ENCODE measurements around the gene ZMYND12. TPM values are rescaled to one million over a fixed set of nuclear protein-coding genes. Genes with fewer than 3 reads are reported as not detected.

Gene ZMYND12
- total RNA-seq, 4 donors from 2014 or later: 0.19 to 0.79 TPM; not detected in 2

GRCh38 chr1:42456754-42457089, 900 bp upstream of the ZMYND12 start:
- intact Hi-C loops (cut with DNase I): no loop called here
- Histone ChIP-seq H3K4me1 (peaks cover 13 to 25% (median 15%) of the 10 kb centered on the region in 3 donors), H3K27ac (peak overlapping the region; percentile 83 to 96 (median 94)), H3K27me3 (no peaks in the 10 kb centered on the region), H3K9me3 (no peaks in the 10 kb centered on the region), H3K36me3 (peaks cover 0 to 38% (median 0%) of the 10 kb centered on the region in 3 donors), H3K4me3 (peak overlapping the region; percentile 59 to 98 (median 96))
- WGBS, 2 donors: 0 to 5% methylated on average over 4 to 6 of the region's 23 CpGs
- TF ChIP-seq CTCF (IDR thresholded peaks at IDR 0.05): no peak
- TF ChIP-seq POLR2A (IDR thresholded peaks at IDR 0.05): no peak
- peak; percentile 7 for DNase-seq

DNA sequence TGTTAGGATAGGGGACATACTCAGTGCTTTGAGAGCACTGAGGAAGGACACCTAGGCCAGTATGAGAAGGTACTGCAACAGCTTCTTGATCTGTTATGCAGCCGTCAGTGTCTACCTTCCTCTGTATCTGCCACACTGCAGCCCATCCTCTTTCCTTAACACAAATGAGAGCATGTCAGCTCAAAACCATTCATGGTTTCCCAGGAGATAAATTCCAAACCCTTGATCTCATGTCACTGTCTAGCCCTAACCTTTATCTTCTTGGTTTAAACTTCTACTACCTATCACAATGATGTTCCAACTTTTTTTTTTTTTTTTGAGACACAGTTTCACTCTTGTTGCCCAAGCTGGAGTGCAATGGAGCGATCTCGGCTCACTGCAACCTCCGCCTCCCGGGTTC, 1.4 kb downstream of the ZMYND12 start:
- H3K4me3 ChIP-seq: no peak overlapping the region

GRCh38 chr1:42453386-42453785, 2.4 kb downstream of the ZMYND12 start:
- 58 to 70% methylated on average over 4 of the region's 4 CpGs for WGBS, 2 donors
- Histone ChIP-seq H3K4me1 (peaks cover 13 to 25% (median 15%) of the 10 kb centered on the region in 3 donors), H3K4me3 (no peak overlapping the region), H3K9me3 (no peaks in the 10 kb centered on the region), H3K27me3 (no peaks in the 10 kb centered on the region), H3K36me3 (peaks cover 0 to 9% (median 0%) of the 10 kb centered on the region in 3 donors), H3K27ac (no peak overlapping the region)
- no peak for DNase-seq
- intact Hi-C loops (cut with DNase I): no loop called here
- TF ChIP-seq CTCF (IDR thresholded peaks at IDR 0.05) (no peak), POLR2A (IDR thresholded peaks at IDR 0.05) (no peak)

More for the DNA sequence above, 1.4 kb downstream of the ZMYND12 start:
- H3K27me3 ChIP-seq: no peaks in the 10 kb centered on the region
- H3K4me1 ChIP-seq: peaks cover 13 to 25% (median 15%) of the 10 kb centered on the region in 3 donors
- WGBS, 2 donors: 91 to 99% methylated on average over 5 of the region's 5 CpGs
- no peak for TF ChIP-seq POLR2A (IDR thresholded peaks at IDR 0.05)
- TF ChIP-seq CTCF (IDR thresholded peaks at IDR 0.05): no peak
- no peak overlapping the region for H3K27ac ChIP-seq
- no peaks in the 10 kb centered on the region for H3K9me3 ChIP-seq
- peaks cover 0 to 19% (median 0%) of the 10 kb centered on the region in 3 donors for H3K36me3 ChIP-seq
- intact Hi-C loops (cut with DNase I): no loop called here
- DNase-seq: no peak

- intact Hi-C loops (cut with DNase I): no loop called here
- Histone ChIP-seq H3K9me3 (no peaks in the 10 kb centered on the region), H3K27ac (no peak overlapping the region), H3K4me1 (peaks cover 0 to under 1% (median 0%) of the 10 kb centered on the region in 3 donors), H3K36me3 (no peaks in the 10 kb centered on the region), H3K4me3 (no peak overlapping the region), H3K27me3 (no peaks in the 10 kb centered on the region)
- no peak for DNase-seq
- no peak for TF ChIP-seq CTCF (IDR thresholded peaks at IDR 0.05)
- TF ChIP-seq POLR2A (IDR thresholded peaks at IDR 0.05): no peak
- 78 to 82% methylated on average over 1 of the region's 1 CpG for WGBS, 2 donors
These were observed 5.8 kb downstream of the ZMYND12 start for GRCh38 chr1:42450061-42450460.

GRCh38 chr1:42449256-42449655, 6.6 kb downstream of the ZMYND12 start:
- no peak for TF ChIP-seq POLR2A (IDR thresholded peaks at IDR 0.05)
- TF ChIP-seq CTCF (IDR thresholded peaks at IDR 0.05): no peak
- no peak overlapping the region for H3K4me3 ChIP-seq
- H3K4me1 ChIP-seq: no peaks in the 10 kb centered on the region
- intact Hi-C loops (cut with DNase I): no loop called here
- H3K27me3 ChIP-seq: no peaks in the 10 kb centered on the region
- H3K9me3 ChIP-seq: no peaks in the 10 kb centered on the region
- DNase-seq: no peak
- H3K36me3 ChIP-seq: no peaks in the 10 kb centered on the region
- H3K27ac ChIP-seq: no peak overlapping the region

Data from esophagus squamous epithelium (tissue), 5 donors.